ENCODE measurements around the gene CACNG5.

CACNG5 gene, protein sequence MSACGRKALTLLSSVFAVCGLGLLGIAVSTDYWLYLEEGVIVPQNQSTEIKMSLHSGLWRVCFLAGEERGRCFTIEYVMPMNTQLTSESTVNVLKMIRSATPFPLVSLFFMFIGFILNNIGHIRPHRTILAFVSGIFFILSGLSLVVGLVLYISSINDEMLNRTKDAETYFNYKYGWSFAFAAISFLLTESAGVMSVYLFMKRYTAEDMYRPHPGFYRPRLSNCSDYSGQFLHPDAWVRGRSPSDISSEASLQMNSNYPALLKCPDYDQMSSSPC

DNA sequence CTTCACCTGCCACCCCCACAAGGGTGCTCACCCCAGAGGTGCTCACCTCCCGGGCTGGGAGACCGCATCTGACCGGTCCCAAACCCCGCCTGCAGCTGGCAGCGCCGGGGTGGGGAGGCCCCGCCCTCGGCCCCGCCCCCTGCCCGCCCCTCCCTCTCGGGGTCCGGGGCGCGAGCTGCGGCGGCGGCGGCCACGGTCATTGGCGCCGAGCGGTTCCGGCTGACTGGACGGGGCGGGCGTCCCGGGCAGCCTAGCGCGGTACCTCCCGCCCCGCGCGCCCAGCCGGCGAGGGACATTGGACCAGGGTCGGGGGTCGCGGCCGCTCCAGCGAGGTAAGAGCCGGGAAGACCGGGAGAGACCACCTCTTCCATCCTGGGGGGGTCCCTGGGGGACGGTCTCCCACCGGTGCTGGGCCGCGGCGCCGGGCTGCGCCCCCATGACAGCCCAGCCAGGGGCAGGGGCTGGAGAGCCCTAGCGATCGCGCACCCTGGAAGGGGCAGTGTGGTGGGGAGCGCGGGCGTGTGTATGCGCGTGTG lies at the start of gene CACNG5:
CACNG5 (plus strand) TSS at position 199 of the 536 bp plus-strand sequence. CDS start 42,216 bp downstream, outside the sequence.
- Mint-ChIP-seq H3K27ac (no peak within 1 kb of the TSS), H3K27me3 (peaks cover 61% of the 10 kb centered on the region), H3K4me1 (ENCODE audit: low read depth) (no peaks in the 10 kb centered on the region), H3K4me3 (no peak within 1 kb of the TSS), H3K9me3 (no peaks in the 10 kb centered on the region), H3K36me3 (ENCODE audit: low read depth) (no peaks in the 10 kb centered on the region)
- intact Hi-C loops (cut with micrococcal nuclease): no loop called here

DNA sequence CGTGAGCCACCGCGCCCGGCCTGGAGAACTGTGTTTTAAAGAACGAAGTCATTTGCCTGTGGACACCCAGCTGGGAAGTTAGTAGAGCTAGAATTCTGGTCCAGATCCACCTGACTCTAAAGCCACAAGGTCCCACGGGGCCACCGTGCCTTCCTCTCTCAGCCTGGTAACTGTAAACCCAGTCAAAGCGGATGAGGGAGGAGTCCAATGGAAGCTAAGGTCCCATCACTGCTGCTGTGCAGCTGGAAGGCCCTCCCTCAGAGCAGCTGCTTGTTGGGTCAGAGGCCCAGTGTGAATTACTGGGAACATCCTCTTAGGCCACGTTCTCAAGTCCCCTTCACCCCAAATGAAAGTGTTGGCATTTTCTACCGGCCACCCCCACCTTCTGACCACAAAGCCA lies 48.8 kb upstream of the CACNG5 start:
- Mint-ChIP-seq H3K27me3 (no peaks in the 10 kb centered on the region), H3K27ac (no peak overlapping the region), H3K4me1 (ENCODE audit: low read depth) (peaks cover 9% of the 10 kb centered on the region), H3K4me3 (no peak overlapping the region), H3K9me3 (no peaks in the 10 kb centered on the region), H3K36me3 (ENCODE audit: low read depth) (peaks cover 39% of the 10 kb centered on the region)
- intact Hi-C loops (cut with micrococcal nuclease): no loop called here

DNA sequence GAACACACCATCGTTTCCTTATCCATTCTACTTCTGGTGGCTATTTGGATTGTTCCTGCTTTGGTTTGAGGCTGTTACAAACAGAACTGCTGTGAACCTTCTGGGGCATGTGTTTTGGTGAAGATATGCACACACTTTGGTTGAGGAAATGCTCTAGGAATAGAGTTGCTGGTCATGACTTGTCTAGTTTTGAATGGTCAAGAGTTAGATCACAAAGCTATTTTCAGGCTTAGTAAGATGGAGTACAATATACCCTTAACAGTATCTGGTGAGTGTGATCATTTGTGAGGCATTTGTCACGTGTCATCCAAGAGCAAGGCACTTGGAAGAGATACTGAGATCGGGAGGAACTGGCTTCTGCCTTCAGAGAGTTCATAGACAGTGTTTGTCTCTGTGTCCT lies 47.0 kb upstream of the CACNG5 start:
- Mint-ChIP-seq H3K27ac (no peak overlapping the region), H3K9me3 (no peaks in the 10 kb centered on the region), H3K4me1 (ENCODE audit: low read depth) (peaks cover 16% of the 10 kb centered on the region), H3K36me3 (ENCODE audit: low read depth) (peaks cover 45% of the 10 kb centered on the region), H3K4me3 (no peak overlapping the region), H3K27me3 (peaks cover 4% of the 10 kb centered on the region)
- intact Hi-C loops (cut with micrococcal nuclease): no loop called here

DNA sequence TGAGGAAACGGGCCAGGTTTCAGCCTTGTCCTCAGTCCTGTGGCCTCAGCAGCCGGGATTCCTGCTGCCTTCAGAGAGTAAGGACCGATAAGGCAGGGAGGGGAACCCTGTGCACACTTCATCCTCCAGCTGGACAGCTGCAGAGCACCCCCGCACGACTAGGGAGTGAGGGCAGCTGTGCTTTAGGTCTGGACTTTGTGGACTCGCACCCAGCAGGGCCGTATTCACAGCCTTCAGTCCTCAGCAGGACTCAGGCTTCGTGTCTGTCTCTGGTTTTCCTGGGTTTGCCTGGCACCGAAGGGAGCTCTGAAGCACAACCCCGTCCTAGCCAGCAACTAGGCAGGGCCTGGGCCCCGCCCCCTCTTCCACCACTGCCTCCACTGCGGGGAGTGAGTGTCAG lies 45.8 kb upstream of the CACNG5 start:
- Mint-ChIP-seq H3K27ac (no peak overlapping the region), H3K36me3 (ENCODE audit: low read depth) (peaks cover 57% of the 10 kb centered on the region), H3K4me1 (ENCODE audit: low read depth) (peaks cover 16% of the 10 kb centered on the region), H3K9me3 (no peaks in the 10 kb centered on the region), H3K27me3 (peaks cover 4% of the 10 kb centered on the region), H3K4me3 (no peak overlapping the region)
- intact Hi-C loops (cut with micrococcal nuclease): no loop called here

DNA sequence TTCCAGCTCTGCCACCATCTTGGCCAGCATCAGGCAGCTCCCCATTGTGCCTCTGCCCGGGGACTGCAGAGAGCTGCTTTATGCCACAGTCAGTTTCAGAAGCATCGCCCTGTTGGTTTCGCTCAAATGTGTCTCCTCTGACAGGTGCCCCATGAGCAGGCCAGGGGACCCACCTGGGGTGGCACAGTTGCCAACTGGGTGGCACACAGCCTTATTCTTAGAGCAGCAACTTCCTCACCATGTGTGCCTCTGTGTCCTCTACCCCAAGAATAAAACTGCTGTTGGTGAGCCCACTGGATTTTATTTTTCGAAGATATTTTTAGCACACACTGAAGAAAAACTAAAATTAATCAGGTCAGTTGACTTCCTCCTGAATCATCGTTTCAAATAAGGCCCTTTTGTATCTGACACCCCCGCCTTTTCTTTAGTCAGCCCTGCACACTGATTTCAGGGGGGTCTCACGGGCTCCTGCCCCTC lies 44.9 kb upstream of the CACNG5 start:
- Mint-ChIP-seq H3K36me3 (ENCODE audit: low read depth) (peaks cover 63% of the 10 kb centered on the region), H3K4me3 (no peak overlapping the region), H3K27ac (no peak overlapping the region), H3K27me3 (peaks cover 4% of the 10 kb centered on the region), H3K9me3 (no peaks in the 10 kb centered on the region), H3K4me1 (ENCODE audit: low read depth) (peaks cover 16% of the 10 kb centered on the region)
- intact Hi-C loops (cut with micrococcal nuclease): no loop called here

DNA sequence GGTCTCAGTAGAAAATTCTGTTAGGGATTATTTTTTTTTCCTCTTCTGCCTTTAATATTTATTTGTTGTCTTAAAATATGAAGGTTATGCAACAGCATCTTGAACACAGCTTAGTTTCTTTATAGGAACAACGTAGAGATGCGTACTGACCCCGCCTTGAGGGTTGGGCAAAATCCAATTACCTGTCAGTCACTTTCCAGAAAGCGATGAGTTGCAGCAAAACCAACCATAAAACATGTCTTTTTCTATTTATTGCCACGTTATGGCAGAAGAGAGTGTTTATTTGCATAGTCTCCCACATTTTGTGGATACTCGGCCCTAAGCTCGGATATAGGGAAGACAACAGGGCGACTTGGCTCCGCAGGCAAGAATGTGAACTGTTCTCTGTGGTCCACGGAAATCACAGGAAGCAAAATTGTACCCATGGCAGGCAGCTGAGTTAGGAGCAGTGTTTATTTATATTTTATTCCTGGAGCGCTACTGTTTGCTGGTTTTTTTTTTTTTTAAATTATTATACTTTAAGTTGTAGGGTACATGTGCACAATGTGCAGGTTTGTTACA lies 44.3 kb upstream of the CACNG5 start:
- H3K36me3 Mint-ChIP-seq (ENCODE audit: low read depth): peaks cover 65% of the 10 kb centered on the region
- H3K27ac Mint-ChIP-seq: peak overlapping the region; percentile 68

DNA sequence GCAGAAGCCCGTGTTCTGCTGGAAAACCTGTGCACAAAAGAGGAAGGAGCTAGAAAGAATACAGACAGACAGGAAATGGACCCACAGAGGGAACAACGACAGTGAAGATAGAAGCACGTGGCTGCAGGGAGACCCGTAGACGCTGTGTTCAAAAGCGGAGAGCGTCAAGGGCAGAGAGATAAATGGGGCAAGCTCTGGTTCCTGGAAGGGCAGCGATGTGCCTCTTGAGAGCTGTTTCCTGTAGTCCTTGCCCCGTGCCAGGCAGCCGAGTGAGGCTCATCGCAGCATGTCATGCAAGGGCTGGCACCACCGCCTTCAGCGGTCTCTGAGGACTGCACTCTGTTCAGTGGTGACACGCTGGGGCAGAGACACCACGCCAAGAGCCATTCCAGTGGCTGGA lies 43.6 kb upstream of the CACNG5 start:
- H3K36me3 Mint-ChIP-seq (ENCODE audit: low read depth): peaks cover 69% of the 10 kb centered on the region
- peak overlapping the region; percentile 68 for H3K27ac Mint-ChIP-seq
- peak overlapping the region; percentile 30 for H3K4me3 Mint-ChIP-seq

More for the DNA sequence above, 44.3 kb upstream of the CACNG5 start:
- H3K4me1 Mint-ChIP-seq (ENCODE audit: low read depth): peaks cover 16% of the 10 kb centered on the region
- peaks cover 4% of the 10 kb centered on the region for H3K27me3 Mint-ChIP-seq
- H3K9me3 Mint-ChIP-seq: no peaks in the 10 kb centered on the region
- intact Hi-C loops (cut with micrococcal nuclease): no loop called here
- no peak overlapping the region for H3K4me3 Mint-ChIP-seq

DNA sequence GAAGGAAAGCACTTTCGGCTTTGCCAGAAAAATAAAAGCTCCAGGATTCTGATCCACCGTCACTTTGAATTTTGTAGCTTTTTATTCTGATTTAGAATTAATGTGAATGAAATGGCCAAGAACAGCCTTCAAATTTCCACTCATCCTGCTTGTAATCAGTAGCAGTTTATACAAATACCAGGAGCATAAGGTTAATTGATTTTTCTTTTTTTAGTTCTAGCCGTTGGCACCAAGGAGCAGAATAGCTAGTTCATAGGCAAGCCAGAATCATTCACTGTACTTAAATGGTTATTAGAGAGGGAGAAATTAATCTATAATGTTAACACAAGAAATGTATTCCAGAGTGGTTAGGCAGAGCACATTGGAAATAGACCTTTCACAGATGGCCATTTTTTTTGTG lies 41.1 kb upstream of the CACNG5 start:
- Mint-ChIP-seq H3K4me3 (no peak overlapping the region), H3K9me3 (peaks cover 8% of the 10 kb centered on the region), H3K36me3 (ENCODE audit: low read depth) (peaks cover 66% of the 10 kb centered on the region), H3K4me1 (ENCODE audit: low read depth) (peaks cover 16% of the 10 kb centered on the region), H3K27me3 (peaks cover 4% of the 10 kb centered on the region), H3K27ac (no peak overlapping the region)
- intact Hi-C loops (cut with micrococcal nuclease): no loop called here

More for the DNA sequence above, 43.6 kb upstream of the CACNG5 start:
- H3K4me1 Mint-ChIP-seq (ENCODE audit: low read depth): peaks cover 16% of the 10 kb centered on the region
- H3K9me3 Mint-ChIP-seq: no peaks in the 10 kb centered on the region
- H3K27me3 Mint-ChIP-seq: peaks cover 4% of the 10 kb centered on the region
- intact Hi-C loops (cut with micrococcal nuclease): no loop called here

DNA sequence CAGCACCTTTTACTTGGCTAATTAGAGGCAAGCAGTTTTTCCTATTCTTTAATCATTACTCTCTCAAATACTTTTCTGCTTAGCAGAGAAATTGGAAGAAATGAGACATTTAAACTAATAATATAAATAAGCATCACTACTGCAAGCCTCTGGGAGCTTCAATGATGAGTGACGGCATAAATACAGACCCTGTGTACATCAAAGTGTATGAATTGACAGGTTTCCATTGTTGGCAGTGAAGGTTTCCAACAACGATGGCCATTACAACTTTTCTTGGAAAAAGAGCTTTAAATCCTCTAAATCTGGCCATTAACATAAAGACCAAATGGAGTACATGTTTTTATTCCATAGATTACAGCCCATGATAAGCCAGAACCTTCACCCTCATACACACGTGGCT lies 39.4 kb upstream of the CACNG5 start:
- Mint-ChIP-seq H3K27ac (no peak overlapping the region), H3K9me3 (peaks cover 8% of the 10 kb centered on the region), H3K27me3 (peaks cover 5% of the 10 kb centered on the region), H3K36me3 (ENCODE audit: low read depth) (peaks cover 52% of the 10 kb centered on the region), H3K4me1 (ENCODE audit: low read depth) (peaks cover 19% of the 10 kb centered on the region), H3K4me3 (no peak overlapping the region)
- intact Hi-C loops (cut with micrococcal nuclease): no loop called here

DNA sequence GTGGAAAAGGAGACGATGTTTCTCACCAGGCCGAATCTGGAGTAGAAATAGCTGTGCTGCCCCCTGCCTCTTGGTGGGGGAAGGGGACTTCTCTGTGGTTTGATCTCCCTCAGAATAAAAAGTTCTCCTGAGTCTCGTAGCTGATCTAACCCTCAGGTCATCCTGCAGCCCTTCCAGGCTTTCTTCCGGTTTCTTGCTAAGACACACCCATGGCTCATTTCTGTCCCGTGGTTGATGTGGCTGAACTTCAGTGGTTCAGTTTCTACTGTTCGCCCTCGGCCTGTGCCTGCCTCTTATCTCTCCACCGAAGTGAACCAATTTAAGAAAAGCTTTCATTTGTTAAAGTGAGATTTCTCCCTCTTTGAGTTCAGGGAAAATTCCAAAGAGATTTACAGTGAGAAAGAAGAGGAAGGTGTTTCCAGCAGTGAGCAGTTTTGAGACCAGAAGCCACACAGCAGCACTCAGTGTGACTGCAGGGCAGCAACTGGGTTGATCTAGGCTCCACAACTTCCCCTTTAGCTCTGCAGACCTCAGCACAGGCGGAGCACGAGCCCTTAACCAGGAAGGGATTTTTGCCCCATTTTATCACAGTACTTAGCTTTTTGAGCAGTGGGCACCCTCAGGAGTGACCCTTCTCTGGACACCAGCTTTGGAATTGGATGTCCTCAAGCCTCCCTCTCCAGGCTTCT lies 34.9 kb upstream of the CACNG5 start:
- intact Hi-C loops (cut with micrococcal nuclease): no loop called here
- Mint-ChIP-seq H3K36me3 (ENCODE audit: low read depth) (peaks cover 32% of the 10 kb centered on the region), H3K27me3 (peaks cover 1% of the 10 kb centered on the region), H3K4me3 (no peak overlapping the region), H3K4me1 (ENCODE audit: low read depth) (peaks cover 16% of the 10 kb centered on the region), H3K9me3 (peaks cover 8% of the 10 kb centered on the region), H3K27ac (peak overlapping the region; percentile 84)

DNA sequence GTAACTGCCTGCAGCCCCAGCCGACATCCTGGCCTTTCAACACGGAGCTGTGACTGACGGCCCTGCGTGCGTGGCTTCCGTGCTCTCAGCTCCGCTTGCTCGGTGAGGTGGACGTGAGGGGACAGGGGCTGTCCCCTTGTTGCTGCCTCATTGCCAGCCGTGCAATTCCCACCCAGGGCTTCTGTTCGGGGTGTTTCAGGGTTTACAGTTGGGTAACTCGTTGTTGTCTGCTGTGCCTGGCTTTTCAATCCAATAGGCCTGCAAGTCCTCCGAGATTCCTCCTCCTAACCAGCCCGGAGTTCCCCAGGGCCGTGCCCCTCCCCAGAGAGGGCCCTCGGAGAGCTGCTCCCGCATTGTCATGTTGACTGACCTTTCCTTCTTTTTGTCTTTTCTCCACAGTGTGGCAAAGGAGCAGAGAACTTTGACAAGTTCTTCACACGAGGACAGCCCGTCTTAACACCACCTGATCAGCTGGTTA lies 31.4 kb upstream of the CACNG5 start:
- intact Hi-C loops (cut with micrococcal nuclease): no loop called here
- peaks cover 17% of the 10 kb centered on the region for H3K36me3 Mint-ChIP-seq (ENCODE audit: low read depth)
- peaks cover 7% of the 10 kb centered on the region for H3K27me3 Mint-ChIP-seq
- no peak overlapping the region for H3K4me3 Mint-ChIP-seq
- H3K4me1 Mint-ChIP-seq (ENCODE audit: low read depth): peaks cover 16% of the 10 kb centered on the region
- H3K27ac Mint-ChIP-seq: no peak overlapping the region
- H3K9me3 Mint-ChIP-seq: no peaks in the 10 kb centered on the region

DNA sequence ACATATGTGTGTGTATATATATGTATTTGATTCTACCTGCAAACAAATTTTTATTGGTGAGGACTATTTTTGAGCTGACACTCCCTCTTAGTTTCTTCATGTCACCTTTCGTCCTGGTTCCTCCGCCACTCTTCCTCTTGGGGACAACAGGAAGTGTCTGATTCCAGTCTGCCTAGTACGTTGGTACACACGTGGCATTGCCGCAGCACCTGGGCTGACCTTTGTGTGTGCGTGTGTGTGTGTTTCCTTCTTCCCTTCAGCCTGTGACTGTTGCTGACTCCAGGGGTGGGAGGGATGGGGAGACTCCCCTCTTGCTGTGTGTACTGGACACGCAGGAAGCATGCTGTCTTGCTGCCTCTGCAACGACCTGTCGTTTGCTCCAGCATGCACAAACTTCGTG lies 29.4 kb upstream of the CACNG5 start:
- H3K27me3 Mint-ChIP-seq: peaks cover 6% of the 10 kb centered on the region
- H3K4me1 Mint-ChIP-seq (ENCODE audit: low read depth): peaks cover 7% of the 10 kb centered on the region
- intact Hi-C loops (cut with micrococcal nuclease): no loop called here
- no peaks in the 10 kb centered on the region for H3K9me3 Mint-ChIP-seq
- H3K27ac Mint-ChIP-seq: no peak overlapping the region
- peaks cover 17% of the 10 kb centered on the region for H3K36me3 Mint-ChIP-seq (ENCODE audit: low read depth)
- no peak overlapping the region for H3K4me3 Mint-ChIP-seq

DNA sequence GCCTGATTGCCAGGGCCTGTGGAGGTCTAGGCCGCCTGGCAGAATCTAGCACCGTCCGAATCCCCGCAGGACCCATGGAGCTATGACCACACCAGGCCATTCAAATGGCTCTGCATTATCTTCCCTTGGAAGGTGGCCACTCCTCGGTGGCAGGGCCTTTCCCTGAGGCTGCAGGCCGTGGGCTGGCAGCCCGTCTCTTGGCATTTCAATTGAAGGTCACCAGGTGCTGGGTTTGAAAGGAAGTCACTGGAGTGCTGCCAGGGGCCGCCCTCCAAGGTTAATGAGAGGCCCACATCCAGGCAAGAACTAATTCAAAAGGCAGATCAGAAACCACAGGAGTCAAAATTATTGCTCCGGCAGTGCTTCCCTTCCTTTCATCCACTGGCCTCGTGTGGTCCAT lies 27.7 kb upstream of the CACNG5 start:
- H3K4me1 Mint-ChIP-seq (ENCODE audit: low read depth): no peaks in the 10 kb centered on the region
- peaks cover 17% of the 10 kb centered on the region for H3K36me3 Mint-ChIP-seq (ENCODE audit: low read depth)
- H3K9me3 Mint-ChIP-seq: no peaks in the 10 kb centered on the region
- intact Hi-C loops (cut with micrococcal nuclease): no loop called here
- no peak overlapping the region for H3K4me3 Mint-ChIP-seq
- H3K27me3 Mint-ChIP-seq: peaks cover 6% of the 10 kb centered on the region
- no peak overlapping the region for H3K27ac Mint-ChIP-seq

DNA sequence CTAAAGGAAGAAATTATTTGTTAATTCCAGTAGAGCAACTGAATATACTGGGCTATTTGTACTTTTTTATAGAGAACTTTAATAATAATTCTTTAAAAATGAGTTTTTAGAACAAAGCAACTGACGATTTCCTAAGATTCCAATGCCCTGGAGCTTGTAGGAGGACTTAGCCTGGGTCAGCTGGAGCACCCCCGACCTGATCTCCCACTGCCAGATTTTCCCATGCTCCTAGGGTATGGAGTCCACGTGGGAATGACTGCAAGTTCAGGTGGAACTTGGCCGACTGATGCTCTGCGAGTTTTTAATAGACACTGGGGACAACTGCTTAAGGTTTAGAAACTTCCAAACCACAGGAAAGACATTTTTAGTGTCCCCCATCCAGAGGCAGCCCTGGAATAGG lies 25.5 kb upstream of the CACNG5 start:
- no peaks in the 10 kb centered on the region for H3K4me1 Mint-ChIP-seq (ENCODE audit: low read depth)
- H3K36me3 Mint-ChIP-seq (ENCODE audit: low read depth): peaks cover 8% of the 10 kb centered on the region
- intact Hi-C loops (cut with micrococcal nuclease): no loop called here
- H3K27me3 Mint-ChIP-seq: peaks cover 8% of the 10 kb centered on the region
- H3K27ac Mint-ChIP-seq: no peak overlapping the region
- no peak overlapping the region for H3K4me3 Mint-ChIP-seq
- no peaks in the 10 kb centered on the region for H3K9me3 Mint-ChIP-seq

All from dendritic cell treated with granulocyte-macrophage colony-stimulating factor and Interleukin-4, amounts not matched to agents 40 ng/mL and 50 ng/mL, for 4 days (primary cell).